GM13976 (cell line): ENCODE data around the gene FBRS.

Experiments used
- DNase-seq: peaks from one replicate; pipeline ENCODE4 v3.0.0; 2012; ENCODE audit warnings: low spot score
- CTCF ChIP-seq: IDR thresholded peaks from 2 replicates; pipeline ENCODE4 v1.5.1; 2012; ENCODE audit warnings: borderline replicate concordance, mild to moderate bottlenecking; ENCODE audit not compliant: insufficient read depth; ENCODE audit errors: extremely low read depth, missing control alignments, control extremely low read depth
- in situ Hi-C: fragments of 300-500 bp; cut with MboI; formaldehyde crosslinking; loops from one replicate; pipeline ENCODE4 v1.12.0; 2022; ENCODE audit warnings: low sequenced_read_pairs, mixed read lengths, inconsistent platforms; ENCODE audit not compliant: unreplicated experiment

FBRS gene

GRCh38 chr16:30652005-30652296 is 6.3 kb upstream of the FBRS start:
- TF ChIP-seq CTCF, result no peak
- no peak for DNase-seq
- in situ Hi-C loops, result no loop called here

- TF ChIP-seq CTCF, result no peak
- DNase-seq, result no peak
- in situ Hi-C loops, result no loop called here
These were observed 5.5 kb upstream of the FBRS start for GRCh38 chr16:30652718-30653117.

- no peak for TF ChIP-seq CTCF
- in situ Hi-C loops, result no loop called here
- no peak for DNase-seq
These were observed 3.4 kb upstream of the FBRS start for GRCh38 chr16:30654856-30655255.

GRCh38 chr16:30655815-30656347 is 2.4 kb upstream of the FBRS start:
- no peak for TF ChIP-seq CTCF

GRCh38 chr16:30656388-30656787 is 1.8 kb upstream of the FBRS start:
- TF ChIP-seq CTCF, result no peak
- no peak for DNase-seq

More at GRCh38 chr16:30655815-30656347, 2.4 kb upstream of the FBRS start:
- no peak for DNase-seq
- in situ Hi-C loops, result no loop called here

GRCh38 chr16:30656974-30657865 is 1.0 kb upstream of the FBRS start:
- in situ Hi-C loops, result no loop called here
- DNase-seq, result no peak
- no peak for TF ChIP-seq CTCF

More at GRCh38 chr16:30656388-30656787, 1.8 kb upstream of the FBRS start:
- in situ Hi-C loops, result no loop called here
